Osteocyte (in vitro differentiated cells): Measurements from ENCODE around the gene LRRC43. TPM values are rescaled to one million over a fixed set of nuclear protein-coding genes. Genes with fewer than 3 reads are reported as not detected.

Source experiments
- DNase-seq: peaks from one replicate; pipeline ENCODE4 v3.0.0; 2021; ENCODE audit warnings: mixed read lengths; ENCODE audit not compliant: unreplicated experiment; ENCODE audit errors: extremely low spot score
- H3K27ac Mint-ChIP-seq: one replicate; pipeline ENCODE4 v1.8.0; 2021; ENCODE audit warnings: mild to moderate bottlenecking, mixed read lengths; ENCODE audit not compliant: unreplicated experiment
- H3K27me3 Mint-ChIP-seq: one replicate; pipeline ENCODE4 v1.8.0; 2021; ENCODE audit warnings: mixed read lengths; ENCODE audit not compliant: unreplicated experiment
- H3K36me3 Mint-ChIP-seq: one replicate; pipeline ENCODE4 v1.8.0; 2021; ENCODE audit warnings: mixed read lengths; ENCODE audit not compliant: unreplicated experiment
- H3K4me1 Mint-ChIP-seq: one replicate; pipeline ENCODE4 v1.8.0; 2021; ENCODE audit warnings: mixed read lengths; ENCODE audit not compliant: unreplicated experiment
- H3K4me3 Mint-ChIP-seq: one replicate; pipeline ENCODE4 v1.8.0; 2021; ENCODE audit warnings: mild to moderate bottlenecking, moderate library complexity, mixed read lengths; ENCODE audit not compliant: unreplicated experiment
- H3K9me3 Mint-ChIP-seq: one replicate; pipeline ENCODE4 v1.8.0; 2021; ENCODE audit warnings: mixed read lengths; ENCODE audit not compliant: unreplicated experiment
- total RNA-seq: library from RNA; stranded (reverse); gene quantifications from 2 replicates; pipeline ENCODE4 v1.2.1, GENCODE V29; 2021
- TF ChIP-seq, protein P1 (sequence below): fragments of 200-600 bp; sonication (generic); IDR thresholded peaks from 2 replicates; pipeline ENCODE4 v1.5.0; 2021; ENCODE audit warnings: antibody characterized with exemption, mild to moderate bottlenecking, moderate library complexity

LRRC43 gene
- total RNA-seq, 1 donor from 2014 or later, result 2.0 TPM

- no peaks in the 10 kb centered on the region for H3K27me3 Mint-ChIP-seq
- no peaks in the 10 kb centered on the region for H3K4me1 Mint-ChIP-seq
- H3K4me3 Mint-ChIP-seq, result no peak overlapping the region
- H3K36me3 Mint-ChIP-seq, result peaks cover 9% of the 10 kb centered on the region
- TF ChIP-seq, protein P1, sequence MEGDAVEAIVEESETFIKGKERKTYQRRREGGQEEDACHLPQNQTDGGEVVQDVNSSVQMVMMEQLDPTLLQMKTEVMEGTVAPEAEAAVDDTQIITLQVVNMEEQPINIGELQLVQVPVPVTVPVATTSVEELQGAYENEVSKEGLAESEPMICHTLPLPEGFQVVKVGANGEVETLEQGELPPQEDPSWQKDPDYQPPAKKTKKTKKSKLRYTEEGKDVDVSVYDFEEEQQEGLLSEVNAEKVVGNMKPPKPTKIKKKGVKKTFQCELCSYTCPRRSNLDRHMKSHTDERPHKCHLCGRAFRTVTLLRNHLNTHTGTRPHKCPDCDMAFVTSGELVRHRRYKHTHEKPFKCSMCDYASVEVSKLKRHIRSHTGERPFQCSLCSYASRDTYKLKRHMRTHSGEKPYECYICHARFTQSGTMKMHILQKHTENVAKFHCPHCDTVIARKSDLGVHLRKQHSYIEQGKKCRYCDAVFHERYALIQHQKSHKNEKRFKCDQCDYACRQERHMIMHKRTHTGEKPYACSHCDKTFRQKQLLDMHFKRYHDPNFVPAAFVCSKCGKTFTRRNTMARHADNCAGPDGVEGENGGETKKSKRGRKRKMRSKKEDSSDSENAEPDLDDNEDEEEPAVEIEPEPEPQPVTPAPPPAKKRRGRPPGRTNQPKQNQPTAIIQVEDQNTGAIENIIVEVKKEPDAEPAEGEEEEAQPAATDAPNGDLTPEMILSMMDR, result no peak
- no peak overlapping the region for H3K27ac Mint-ChIP-seq
- H3K9me3 Mint-ChIP-seq, result no peaks in the 10 kb centered on the region
- DNase-seq, result no peak
Measured at GRCh38 chr12:122141911-122142725, 40.8 kb upstream of the LRRC43 start.

DNA sequence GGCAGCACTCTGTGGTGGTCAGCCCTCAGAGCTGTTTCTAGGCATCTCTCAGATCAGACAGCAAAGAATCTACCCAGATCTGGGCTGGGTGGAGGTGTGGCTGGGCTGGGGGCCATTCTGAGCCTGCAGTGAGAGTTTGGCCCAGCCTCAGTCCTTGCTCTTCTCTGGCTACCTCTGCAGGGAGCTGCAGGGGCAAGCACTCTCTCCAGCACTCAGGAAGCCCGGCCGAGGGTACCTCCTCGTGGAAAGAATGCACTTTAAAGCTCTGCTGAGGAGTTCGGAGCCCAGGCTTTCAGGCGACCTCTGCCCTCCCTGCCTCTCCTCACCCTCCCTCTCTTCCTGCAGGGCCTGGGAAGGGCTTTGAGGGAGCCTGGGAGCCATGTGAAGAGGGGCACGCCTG, 40.1 kb upstream of the LRRC43 start:
- Mint-ChIP-seq H3K36me3 (peaks cover 10% of the 10 kb centered on the region), H3K4me3 (no peak overlapping the region), H3K4me1 (no peaks in the 10 kb centered on the region), H3K27ac (no peak overlapping the region), H3K27me3 (no peaks in the 10 kb centered on the region), H3K9me3 (no peaks in the 10 kb centered on the region)
- TF ChIP-seq, protein P1, result no peak
- no peak for DNase-seq

GRCh38 chr12:122144885-122145284, 38.0 kb upstream of the LRRC43 start:
- no peaks in the 10 kb centered on the region for H3K9me3 Mint-ChIP-seq
- peaks cover 5% of the 10 kb centered on the region for H3K36me3 Mint-ChIP-seq
- TF ChIP-seq, protein P1, result no peak
- H3K4me1 Mint-ChIP-seq, result no peaks in the 10 kb centered on the region
- no peak for DNase-seq
- no peaks in the 10 kb centered on the region for H3K27me3 Mint-ChIP-seq
- H3K27ac Mint-ChIP-seq, result no peak overlapping the region
- H3K4me3 Mint-ChIP-seq, result no peak overlapping the region

DNA sequence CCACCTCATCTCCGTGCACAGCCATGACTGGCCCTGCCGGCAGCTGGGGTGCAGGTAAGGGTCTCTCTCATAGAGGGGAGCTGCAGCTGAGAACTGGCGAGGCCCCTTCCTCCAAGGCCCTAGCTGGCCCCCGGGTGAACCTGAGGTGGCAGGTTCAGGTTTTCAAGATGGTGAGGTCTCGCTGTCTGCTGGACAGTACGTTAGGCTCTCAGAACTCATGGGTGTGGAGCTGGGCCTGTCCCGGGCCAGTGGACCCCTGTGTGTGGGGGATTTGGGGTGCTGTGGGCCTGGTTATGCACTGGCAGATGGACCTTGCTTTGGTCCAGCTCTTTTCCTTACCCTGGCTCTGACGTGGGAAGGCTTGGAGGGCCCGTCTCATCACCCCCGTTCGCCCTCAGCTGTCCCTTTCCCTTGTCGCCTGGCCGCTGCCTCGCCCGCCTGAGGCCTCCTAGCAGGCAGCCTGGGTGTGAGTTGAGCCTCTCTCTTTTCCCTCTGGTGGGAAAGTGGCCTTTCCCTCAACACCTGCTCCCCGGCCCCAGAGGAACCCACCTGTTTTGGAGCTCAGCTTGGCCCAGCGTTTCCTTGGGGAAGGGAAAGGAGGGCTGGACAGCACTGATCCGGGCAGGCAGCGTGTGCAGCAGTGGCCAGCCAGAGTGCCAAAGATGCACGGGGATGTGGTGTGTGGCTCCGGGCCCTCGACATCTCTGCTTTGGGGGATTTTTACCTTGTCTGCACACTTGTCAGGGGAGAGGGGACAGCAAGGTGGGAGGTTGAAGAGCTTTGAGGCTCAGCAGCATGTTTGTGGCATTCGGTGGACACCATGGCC, 37.2 kb upstream of the LRRC43 start:
- H3K4me3 Mint-ChIP-seq, result no peak overlapping the region
- no peak overlapping the region for H3K27ac Mint-ChIP-seq
- DNase-seq, result no peak
- TF ChIP-seq, protein P1, result no peak
- H3K9me3 Mint-ChIP-seq, result no peaks in the 10 kb centered on the region
- no peaks in the 10 kb centered on the region for H3K4me1 Mint-ChIP-seq
- peaks cover 5% of the 10 kb centered on the region for H3K36me3 Mint-ChIP-seq
- H3K27me3 Mint-ChIP-seq, result no peaks in the 10 kb centered on the region
